ENCODE results near the gene CELSR3.

The CELSR3 gene, protein sequence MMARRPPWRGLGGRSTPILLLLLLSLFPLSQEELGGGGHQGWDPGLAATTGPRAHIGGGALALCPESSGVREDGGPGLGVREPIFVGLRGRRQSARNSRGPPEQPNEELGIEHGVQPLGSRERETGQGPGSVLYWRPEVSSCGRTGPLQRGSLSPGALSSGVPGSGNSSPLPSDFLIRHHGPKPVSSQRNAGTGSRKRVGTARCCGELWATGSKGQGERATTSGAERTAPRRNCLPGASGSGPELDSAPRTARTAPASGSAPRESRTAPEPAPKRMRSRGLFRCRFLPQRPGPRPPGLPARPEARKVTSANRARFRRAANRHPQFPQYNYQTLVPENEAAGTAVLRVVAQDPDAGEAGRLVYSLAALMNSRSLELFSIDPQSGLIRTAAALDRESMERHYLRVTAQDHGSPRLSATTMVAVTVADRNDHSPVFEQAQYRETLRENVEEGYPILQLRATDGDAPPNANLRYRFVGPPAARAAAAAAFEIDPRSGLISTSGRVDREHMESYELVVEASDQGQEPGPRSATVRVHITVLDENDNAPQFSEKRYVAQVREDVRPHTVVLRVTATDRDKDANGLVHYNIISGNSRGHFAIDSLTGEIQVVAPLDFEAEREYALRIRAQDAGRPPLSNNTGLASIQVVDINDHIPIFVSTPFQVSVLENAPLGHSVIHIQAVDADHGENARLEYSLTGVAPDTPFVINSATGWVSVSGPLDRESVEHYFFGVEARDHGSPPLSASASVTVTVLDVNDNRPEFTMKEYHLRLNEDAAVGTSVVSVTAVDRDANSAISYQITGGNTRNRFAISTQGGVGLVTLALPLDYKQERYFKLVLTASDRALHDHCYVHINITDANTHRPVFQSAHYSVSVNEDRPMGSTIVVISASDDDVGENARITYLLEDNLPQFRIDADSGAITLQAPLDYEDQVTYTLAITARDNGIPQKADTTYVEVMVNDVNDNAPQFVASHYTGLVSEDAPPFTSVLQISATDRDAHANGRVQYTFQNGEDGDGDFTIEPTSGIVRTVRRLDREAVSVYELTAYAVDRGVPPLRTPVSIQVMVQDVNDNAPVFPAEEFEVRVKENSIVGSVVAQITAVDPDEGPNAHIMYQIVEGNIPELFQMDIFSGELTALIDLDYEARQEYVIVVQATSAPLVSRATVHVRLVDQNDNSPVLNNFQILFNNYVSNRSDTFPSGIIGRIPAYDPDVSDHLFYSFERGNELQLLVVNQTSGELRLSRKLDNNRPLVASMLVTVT (N-terminal part only)

DNA sequence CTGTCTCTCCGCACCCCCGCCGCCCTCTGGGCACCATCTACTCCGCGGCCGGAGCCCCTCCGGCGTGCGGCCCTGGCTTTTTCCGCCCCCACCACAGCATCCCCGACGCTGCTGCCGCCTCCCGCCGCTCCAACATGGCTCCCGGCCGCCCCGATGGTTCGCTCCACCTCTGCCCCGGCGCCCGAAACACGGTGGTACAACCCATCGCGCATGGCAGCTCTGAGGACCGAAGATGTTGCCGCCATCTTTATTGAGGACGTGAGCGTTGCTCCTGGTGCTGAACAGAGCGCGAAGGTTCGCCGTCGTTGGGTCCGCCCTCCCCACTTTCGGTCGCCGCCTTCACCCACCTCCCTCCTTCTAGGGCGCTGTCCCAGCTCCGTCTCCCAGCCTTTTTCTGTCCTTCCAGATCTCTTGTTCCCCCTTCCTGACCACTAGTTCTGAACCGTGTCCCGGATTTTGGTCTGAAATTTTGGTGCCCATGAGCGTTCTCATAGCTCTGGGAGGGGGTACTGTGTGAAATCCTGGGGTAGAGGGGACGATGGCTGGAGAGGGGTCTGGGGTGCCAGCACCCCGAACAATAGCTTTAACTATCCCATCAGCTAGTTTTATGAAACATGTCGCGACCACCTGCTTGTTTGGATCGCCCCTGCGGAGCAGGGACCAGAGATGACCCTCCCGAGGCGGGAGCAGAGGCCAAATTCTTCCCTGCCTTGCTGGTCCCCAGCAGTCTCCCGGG is at the start of gene CELSR3:
TSS of gene CELSR3 (minus strand) at position 134 of the 736 bp plus-strand sequence. CDS start 252 bp downstream, outside the sequence.
- DNase-seq = peak; percentile 90

DNA sequence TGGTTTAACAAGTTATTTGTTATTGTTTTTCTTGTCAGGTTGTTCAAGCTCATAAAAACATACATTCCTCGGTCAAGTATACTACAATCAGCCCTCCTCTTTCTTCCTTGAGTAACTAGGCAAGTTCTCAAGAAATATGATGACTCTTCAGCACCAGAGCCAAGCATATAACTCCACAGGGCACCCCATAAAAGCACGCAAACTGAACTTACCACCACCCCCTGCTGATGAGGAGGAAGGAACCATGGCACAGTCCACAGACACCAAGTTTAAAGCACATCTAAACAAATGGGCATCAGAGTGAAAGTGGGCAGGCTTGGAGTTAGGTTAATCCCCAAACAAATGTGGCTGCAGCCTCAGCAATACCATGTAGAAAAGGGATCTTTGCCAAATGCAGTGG is 49.0 kb upstream of the CELSR3 start:
- no peak for DNase-seq

DNA sequence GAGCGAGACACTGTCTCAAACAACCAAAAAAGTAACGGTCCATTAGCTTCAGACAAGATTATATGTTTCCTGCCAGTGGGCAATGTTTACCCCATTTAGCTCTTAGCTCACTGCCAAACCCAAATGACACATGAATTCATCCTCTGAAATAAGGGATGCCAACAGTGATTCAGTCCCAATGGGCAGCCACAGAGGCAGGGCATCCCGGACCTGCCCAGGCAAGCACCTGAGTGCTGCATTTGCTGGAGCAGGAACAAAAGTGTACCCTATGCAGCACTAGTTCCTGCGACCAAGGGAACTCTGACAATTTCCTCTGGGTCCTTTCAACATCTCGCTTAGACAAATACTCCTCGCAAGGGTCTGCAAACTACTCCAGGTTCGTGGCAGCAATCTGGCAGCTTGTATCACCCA is 46.4 kb upstream of the CELSR3 start:
- no peak for DNase-seq

DNA sequence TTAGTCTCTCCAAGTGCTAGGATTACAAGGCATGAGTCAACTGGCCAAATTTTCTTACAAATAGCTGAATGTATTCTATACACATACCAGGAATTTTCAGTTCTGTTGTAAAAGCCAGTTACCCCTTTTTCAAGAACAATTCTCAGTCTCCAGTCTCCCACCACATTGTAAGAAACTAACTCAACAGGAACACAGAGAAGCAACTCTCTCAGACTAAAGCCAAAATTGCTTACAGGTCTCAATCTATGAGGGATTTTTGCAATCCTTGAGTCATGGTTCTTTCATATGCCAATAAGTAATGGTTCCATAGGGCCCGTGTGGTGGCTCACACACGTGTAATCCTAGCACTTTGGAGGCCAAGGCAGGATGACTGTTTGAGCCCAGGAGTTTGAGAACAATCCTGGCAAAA is 45.8 kb upstream of the CELSR3 start:
- DNase-seq = no peak

DNA sequence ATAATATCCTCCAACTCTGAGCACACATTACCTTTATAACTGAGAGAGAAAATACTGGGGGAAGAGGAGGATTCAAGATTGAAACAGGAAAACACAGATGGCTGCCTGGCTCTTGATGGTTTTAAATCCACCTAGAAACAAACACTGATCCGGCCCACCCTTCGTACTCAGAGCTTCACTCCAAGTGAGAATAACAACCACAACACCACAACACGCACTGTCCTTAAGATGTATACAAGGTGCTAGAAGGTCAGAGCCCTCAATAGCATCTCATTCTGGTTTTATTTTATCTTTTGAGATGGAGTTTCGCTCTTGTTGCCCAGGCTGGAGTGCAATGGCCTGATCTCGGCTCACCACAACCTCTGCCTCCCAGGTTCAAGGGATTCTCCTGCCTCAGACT is 44.5 kb upstream of the CELSR3 start:
- DNase-seq = no peak

DNA sequence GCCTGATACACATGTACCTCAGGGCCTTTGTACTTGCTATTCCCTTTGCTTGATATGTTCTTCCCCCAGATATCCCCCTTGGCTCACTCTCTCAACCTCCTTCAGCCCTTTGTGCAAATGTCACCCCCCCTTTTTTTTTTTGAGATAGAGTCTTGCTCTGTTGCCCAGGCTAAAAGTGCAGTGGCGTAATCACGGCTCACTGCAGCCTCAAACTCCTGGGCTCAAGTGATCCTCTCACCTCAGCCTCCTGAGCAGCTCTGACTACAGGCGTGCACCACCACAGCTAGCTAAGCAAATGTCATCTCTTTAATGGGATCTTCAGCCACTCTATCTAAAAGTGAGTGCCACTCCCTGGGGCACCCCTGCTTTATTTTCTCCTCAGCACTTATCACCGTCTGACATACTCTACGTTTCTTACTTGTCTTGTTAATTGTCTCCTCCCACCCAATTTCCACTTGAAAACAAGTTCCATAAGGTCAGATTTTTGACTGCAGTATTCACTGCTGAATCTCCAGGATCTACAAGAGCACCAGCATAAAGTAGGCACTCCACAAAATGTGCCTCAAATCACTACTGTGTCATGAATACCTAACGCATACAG is 39.7 kb upstream of the CELSR3 start:
- DNase-seq = peak; percentile 31

DNA sequence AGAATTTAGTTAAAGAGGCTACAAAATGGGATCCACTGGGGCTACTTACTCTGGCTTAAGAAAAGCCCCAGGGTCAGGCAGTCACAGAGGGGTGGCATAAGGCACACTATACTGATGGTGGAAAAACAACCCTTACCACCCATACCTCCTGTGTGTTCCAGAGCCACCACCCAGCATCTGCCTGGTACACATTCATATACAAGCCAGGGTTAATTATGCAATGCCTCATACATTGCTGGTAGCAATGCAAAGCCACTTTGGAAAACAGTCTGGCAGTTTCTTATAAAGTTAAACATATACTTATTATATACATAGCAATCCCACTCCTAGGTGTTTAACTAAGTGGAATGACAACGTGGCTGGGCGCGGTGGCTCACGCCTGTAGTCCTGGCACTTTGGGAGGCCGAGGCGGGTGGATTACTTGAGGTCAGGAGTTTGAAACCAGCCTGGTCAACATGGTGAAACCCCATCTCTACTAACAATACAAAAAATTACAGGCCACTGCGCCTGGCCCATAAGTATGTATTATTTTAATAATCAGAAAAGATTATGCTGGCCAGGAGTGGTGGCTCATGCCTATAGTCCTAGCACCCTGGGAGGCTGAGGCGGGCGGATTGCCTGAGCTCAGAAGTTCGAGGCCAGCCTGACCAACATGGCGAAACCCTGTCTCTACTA is 38.2 kb upstream of the CELSR3 start:
- no peak for DNase-seq

DNA sequence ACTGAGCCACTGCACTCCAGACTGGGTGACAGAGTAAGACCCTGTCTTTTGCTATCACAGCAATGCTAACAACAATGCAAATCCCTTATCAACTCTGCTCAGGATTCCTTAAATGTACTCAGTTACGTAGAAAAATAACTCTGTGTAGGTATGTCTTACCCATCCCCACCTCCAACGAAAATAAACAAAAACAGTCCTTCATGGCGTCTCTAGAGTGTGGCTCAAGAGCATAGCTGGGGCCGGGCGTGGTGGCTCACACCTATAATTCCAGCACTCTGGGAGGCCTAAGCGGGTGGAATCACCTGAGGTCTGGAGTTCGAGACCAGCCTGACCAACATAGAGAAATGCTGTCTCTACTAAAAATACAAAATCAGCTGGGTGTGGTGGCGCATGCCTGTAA is 36.2 kb upstream of the CELSR3 start:
- no peak for DNase-seq

DNA sequence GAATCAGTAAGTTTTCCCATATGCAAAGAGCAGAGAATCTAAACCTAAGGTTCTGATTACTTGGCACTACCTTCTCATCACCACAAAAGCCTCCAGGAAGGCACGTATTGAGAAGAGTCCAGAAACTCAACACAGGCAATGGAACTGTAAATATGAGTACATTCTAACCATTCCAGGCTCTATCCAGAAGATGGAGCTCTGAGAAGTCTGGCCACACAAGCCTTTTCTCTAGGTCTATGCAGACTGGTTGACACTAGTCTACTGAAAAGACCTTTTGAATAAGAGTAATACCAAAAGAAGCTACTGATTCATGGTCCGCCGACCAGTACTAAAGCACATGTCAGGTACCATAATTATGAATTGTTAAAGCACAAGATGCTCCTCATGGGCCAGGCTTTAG is 35.3 kb upstream of the CELSR3 start:
- peak; percentile 28 for DNase-seq

DNA sequence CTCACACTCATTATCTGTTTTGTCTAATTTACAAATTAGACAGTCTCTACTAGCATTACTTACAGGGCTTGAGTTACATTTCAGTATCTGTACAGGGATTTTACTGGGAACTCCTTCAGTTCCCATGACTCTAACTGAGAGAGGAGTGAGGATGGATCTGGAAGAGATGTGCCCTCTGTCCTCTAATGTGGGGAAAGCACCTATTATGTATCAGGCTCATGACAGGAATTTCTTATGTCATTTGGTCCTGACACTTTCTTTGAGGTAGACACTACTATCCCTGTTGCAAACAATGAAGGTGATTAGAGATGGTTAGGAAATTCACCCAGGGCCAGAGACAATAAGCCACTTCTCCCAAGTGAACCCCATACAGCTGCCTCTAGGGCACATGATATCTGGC is 33.9 kb upstream of the CELSR3 start:
- DNase-seq = no peak

DNA sequence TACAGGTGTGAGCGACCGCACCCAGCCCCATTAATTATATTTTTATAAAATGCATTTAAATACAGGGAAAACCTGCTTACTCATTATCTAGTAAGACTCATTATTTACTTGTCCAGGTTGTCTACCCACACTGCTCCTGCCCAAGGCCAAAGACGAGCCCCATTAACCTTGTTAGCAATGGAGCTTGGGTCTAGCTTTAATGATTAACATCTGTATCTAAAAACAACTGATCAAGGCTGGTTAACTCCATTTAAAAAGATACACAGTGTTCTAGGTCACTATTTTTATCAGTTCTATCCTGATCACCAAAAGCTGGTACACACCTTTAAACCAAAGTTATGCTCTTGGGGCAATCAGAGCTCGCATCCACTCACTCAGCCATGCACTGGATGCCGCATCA is 33.5 kb upstream of the CELSR3 start:
- DNase-seq = no peak

DNA sequence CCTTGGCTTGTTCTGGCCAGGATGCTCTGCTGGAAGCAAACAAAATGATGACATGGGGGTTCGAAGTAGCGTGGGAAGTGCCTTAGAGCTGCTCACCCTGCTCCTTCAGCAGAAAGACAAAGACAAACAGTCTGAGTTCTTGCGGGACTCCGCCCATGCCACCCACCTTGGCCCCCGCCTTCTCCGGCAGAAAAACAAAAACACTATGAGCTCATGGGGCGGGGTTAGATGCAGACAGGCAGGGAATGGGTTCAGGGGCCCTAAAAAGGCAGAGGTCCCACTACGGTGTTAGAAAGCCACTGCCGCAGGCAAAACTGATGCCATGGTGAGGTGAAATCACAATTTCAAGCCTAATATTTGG is 32.7 kb upstream of the CELSR3 start:
- no peak for DNase-seq

DNA sequence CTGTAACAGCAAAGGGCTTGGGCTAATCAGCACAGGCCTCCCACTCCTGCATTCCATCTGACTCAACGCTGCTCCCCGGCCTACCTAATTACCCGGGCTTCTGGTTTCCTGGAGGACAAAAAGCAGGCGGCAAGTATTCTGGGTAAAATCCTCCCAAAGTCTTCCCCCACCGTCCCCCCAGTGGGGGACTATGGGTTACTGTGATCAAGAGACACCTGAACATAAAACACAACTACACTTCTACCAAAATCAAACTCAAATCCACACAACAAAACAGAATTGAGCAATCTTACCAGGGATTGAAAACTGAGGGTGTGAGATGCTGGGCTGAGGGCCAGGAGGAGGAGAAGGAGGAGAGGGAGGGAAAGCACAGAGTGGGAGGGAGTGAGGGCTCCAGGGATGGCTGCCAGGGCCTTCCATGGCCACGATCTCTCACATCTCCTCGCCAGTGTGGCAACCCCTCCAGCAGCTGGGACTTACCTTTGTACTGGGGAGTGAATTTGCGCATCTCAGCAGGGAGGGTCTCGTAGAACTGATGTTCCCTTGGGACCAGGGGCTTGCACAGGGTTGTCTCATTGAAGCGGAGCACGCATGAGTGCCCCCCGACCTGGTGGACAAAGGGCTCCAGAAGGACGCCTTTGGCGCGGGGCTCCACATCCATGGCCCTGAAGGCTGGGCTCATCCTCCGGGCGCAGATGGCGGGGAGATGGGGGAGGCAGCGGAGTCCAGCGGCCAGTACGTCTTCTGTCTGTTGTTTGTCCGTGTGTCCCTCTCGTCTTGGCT is 32.1 kb upstream of the CELSR3 start:
- no peak for DNase-seq

DNA sequence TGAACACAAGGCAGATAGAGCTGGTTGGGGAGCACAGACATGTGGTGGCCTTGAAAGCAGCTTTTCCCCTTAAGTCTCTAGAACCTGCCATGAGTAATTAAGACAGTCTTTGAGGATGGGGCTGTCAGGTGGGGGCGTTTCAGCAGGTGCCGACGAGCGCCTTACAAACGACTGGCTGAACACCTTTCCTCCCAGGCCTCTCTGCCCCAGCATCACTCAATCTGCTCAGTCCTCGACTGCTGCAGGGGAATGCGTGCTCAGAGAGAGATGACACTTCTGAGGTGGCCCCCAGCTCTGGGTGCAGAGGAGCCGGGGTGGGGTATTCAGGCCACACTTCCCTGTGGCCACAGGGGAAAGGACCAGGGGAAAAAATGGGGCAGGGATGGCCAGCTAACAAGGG is 31.1 kb upstream of the CELSR3 start:
- DNase-seq = no peak

DNA sequence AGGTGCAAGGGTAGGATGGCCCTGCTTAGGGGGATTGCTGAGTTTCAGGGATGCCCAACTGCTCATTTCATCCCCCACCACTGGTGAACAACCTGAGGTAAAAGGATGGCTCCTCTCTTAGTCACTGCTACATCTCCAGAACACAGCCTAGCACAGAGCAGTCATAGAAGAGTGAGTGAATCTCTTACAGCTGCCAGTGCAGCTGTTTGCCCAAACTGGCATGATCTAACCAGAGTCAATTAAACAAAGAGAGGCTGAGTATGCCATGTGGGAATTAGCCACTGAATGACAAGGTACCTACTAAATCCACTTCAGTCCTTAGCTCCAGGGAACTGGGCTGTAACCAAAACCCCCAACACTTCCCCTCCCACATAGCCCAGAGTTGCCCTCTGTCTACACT is 29.9 kb upstream of the CELSR3 start:
- no peak for DNase-seq

DNA sequence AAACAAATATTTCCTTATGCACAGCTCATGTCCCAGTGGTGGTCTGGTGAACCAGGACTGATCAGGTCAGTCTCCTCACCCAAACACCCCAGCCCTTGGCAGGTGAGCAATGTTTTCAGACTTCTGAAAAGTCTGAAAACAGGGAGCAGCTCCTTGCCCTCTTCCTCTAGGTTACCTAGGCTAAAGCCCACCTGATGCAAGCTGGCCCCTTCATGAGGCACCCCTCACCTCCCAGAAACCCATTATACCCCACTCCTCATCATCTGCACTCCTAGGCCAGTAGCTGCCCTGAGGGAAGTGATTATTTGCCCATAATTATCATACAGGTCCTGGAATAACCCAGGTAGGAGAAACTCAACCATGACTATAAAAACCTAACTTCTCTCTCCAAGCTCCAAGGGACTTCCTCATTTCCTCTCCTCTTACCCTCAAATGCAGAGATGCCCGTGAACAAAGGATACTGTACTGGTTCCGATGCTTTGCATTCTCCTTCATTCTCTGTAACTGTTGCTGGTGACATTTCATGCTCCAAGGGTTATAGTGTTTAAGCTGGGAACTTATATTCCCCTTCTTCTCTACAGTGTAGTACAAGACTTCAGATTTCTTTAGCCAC is 28.3 kb upstream of the CELSR3 start:
- DNase-seq = no peak

DNA sequence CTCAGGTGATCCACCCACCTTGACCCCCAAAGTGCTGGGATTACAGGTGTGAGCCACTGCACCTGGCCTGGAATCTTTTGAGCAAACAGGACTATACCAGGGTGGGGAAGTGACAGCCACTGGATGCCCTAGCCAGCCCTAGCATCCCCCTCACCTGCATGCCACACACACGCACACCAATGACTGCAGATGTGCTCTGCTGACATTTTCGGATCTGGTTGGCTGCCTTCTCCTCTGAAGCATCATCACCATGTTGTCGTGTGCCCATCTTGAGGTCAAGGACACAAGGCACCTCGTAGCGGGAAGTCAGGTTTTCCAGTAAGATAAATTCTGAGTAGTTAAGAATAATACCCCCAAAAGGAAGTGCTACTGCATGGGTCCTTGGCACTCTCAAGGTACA is 26.7 kb upstream of the CELSR3 start:
- DNase-seq = no peak

DNA sequence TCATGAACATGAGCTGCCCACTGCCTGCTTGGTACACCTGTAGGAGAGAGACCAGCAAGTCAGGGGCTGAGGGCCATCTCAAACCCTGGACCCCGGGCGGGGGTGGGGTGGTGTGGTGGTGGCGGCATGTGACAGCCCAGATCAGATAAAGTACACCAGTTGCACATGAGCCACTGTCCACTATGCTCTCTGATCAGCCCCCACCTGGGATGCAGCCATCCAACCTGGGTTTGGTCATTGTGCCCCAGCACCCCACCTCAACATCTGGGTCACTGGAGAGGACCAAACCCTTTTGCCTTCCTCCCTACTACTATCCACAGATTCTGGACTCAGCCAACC is 26.0 kb upstream of the CELSR3 start:
- DNase-seq = no peak

DNA sequence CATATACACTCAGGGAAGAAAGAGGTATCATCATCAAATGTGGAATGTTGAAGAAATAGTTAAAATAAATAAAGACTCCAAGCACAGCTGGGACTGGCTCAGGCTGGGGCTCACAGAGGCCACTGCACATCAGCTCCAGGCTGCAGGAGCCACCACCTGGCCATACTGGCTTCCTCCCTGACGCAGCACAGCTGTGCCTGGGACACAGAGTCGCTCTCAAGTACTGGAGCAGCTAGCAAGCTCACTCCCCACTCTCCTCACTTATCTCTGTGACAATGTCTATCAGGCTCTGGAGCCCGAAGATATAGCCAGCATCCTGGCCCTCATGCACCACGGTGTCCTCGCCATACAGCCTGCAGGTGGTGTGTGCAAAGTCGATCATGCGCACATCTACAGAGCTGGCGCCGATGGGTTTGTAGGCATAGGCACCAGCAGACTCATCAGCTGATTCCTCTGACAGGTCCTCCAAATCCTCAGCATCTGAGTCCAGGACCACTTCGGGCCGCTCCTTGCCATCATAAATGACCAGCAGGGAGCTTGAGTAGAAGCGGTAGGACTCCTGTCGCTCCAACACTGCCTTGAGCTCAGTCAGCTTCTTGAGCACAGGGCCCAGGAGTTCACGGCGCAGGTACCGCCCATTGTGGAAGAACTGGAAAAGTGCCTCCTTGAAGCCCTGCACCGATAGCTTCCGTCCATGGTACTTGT is 25.5 kb upstream of the CELSR3 start:
- no peak for DNase-seq

DNA sequence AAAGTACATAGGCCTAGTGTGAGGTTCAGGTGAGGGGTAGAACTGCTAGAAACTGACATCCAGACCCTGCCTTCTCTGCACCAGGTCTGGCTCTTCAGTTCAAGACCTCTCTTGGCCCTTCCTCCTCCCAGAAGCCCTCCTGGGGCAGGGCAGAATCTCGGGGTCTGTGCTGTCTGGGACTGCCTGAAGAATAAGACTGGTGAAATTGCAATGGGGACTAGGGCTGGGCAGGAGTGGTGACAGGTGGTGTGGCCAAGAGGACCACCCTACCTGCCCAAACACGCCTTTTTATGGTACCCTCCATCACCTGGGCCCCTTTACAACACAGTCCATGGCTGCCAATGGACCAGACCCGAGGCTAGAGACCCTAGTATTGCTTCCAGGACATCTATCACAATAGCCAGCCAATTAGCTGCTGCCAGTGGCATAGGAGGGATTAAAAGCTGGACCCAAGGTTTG is 24.6 kb upstream of the CELSR3 start:
- DNase-seq = no peak

Measured in hematopoietic multipotent progenitor cell treated with erythropoietin and hydrocortisone succinate and interleukin-3 and kit ligand, for 4 days (in vitro differentiated cells).